Stomach (tissue), 4 donors: ENCODE data around the gene COL5A1.

Experiments used
- CTCF ChIP-seq, 7 experiments: fragments of 450-650 bp in 4 of 7; fragments of 200-600 bp in 3 of 7; sonication (generic) in 3 of 7; IDR thresholded peaks; one replicate each; pipeline ENCODE4 v1.5.1; 2016 to 2019; ENCODE audit warnings: antibody characterized with exemption in 7 of 7, control low read depth in 2 of 7, mild to moderate bottlenecking in 1 of 7
- EP300 ChIP-seq: sonication (generic); formaldehyde crosslinking; IDR thresholded peaks from one replicate; pipeline ENCODE4 v1.6.1; 2017; ENCODE audit warnings: antibody characterized with exemption
- POLR2A ChIP-seq, 4 donors: fragments of 450-650 bp; IDR thresholded peaks; one replicate each; pipeline ENCODE4 v1.6.1; 2016; ENCODE audit warnings: antibody characterized with exemption in 4 of 4, control low read depth in 2 of 4, mild to moderate bottlenecking in 1 of 4, moderate library complexity in 1 of 4
- POLR2AphosphoS5 ChIP-seq, 3 donors: sonication (generic); formaldehyde crosslinking; IDR thresholded peaks; one replicate each; pipeline ENCODE4 v1.6.1; 2016; ENCODE audit warnings: antibody characterized with exemption in 3 of 3

- no peak for TF ChIP-seq CTCF (IDR thresholded peaks at IDR 0.05)
- no peak for TF ChIP-seq POLR2A (IDR thresholded peaks at IDR 0.05)
- no peak for TF ChIP-seq POLR2AphosphoS5 (IDR thresholded peaks at IDR 0.05)
- no peak for TF ChIP-seq EP300
Measured at GRCh38 chr9:134783699-134784039, 142.1 kb downstream of the COL5A1 start.
